ENCODE measurements around the gene CCL26. TPM values are rescaled to one million over a fixed set of nuclear protein-coding genes. Genes with fewer than 3 reads are reported as not detected.

Gene CCL26
- total and polyA plus RNA-seq, 2 donors (not counting 3 experiments of a cell fraction or from before 2014, with no cell fraction given) = not detected

DNA sequence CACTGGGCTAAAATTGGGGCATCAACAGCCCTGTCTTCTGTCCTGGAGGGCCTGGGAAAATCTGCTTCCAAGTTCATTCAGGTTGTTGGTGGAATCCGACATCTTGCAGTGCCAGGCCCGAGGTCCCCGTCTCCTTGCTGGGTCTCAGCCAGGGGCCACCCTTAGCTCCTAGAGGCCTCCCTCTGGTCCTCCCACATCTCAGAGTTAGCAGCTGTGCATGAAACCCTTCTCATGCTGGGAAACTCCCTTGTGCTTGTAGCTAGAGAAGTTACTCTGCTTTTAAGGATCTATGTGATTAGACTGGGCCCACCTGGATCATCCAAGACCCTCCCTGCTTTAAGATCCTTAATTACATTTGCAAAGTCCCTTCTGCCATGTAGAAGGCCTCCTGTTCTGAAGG lies 48.6 kb downstream of the CCL26 start:
- FAIRE-seq = no peak
- no peaks in the 10 kb centered on the region for H3K4me1 ChIP-seq (ENCODE audit: control insufficient read depth, extremely low read depth, insufficient read depth, low read length)

More for the DNA sequence above, 48.6 kb downstream of the CCL26 start:
- dilution Hi-C loops (cut with MboI; ENCODE audit: extremely low pct_ligation_motif_present, low sequenced_read_pairs) (no loop called here), intact Hi-C loops (cut with micrococcal nuclease) (no loop called here)
- no TSS peak for BruUV-seq (replicated peaks)
- TF ChIP-seq, protein P1, sequence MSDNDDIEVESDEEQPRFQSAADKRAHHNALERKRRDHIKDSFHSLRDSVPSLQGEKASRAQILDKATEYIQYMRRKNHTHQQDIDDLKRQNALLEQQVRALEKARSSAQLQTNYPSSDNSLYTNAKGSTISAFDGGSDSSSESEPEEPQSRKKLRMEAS (IDR thresholded peaks at IDR 0.05; ENCODE audit: insufficient read depth, insufficient read length) = no peak
- TF ChIP-seq, protein P2, sequence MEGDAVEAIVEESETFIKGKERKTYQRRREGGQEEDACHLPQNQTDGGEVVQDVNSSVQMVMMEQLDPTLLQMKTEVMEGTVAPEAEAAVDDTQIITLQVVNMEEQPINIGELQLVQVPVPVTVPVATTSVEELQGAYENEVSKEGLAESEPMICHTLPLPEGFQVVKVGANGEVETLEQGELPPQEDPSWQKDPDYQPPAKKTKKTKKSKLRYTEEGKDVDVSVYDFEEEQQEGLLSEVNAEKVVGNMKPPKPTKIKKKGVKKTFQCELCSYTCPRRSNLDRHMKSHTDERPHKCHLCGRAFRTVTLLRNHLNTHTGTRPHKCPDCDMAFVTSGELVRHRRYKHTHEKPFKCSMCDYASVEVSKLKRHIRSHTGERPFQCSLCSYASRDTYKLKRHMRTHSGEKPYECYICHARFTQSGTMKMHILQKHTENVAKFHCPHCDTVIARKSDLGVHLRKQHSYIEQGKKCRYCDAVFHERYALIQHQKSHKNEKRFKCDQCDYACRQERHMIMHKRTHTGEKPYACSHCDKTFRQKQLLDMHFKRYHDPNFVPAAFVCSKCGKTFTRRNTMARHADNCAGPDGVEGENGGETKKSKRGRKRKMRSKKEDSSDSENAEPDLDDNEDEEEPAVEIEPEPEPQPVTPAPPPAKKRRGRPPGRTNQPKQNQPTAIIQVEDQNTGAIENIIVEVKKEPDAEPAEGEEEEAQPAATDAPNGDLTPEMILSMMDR (IDR thresholded peaks at IDR 0.05; ENCODE audit: extremely low read depth in 1 of 2, insufficient read depth in 1 of 2, low read depth in 1 of 2, low read length in 2 of 2) = no peak
- no peak for TF ChIP-seq POLR2AphosphoS5 (IDR thresholded peaks at IDR 0.05; ENCODE audit: insufficient read depth, low read depth, low read length)
- no peak for TF ChIP-seq EZH2 (IDR thresholded peaks at IDR 0.05; ENCODE audit: borderline replicate concordance, low read depth, low read length, severe bottlenecking)
- TF ChIP-seq GATA2 (IDR thresholded peaks at IDR 0.05; ENCODE audit: insufficient read depth, insufficient read length, low read depth, low read length) = no peak
- TF ChIP-seq MYC (IDR thresholded peaks at IDR 0.05; ENCODE audit: low read depth, low read length) = no peak
- no peak for TF ChIP-seq JUN (IDR thresholded peaks at IDR 0.05; ENCODE audit: borderline replicate concordance, insufficient read depth, insufficient read length, low read depth)
- no peak for TF ChIP-seq POLR2A (IDR thresholded peaks at IDR 0.05; ENCODE audit: low read depth, low read length)
- TF ChIP-seq FOS (IDR thresholded peaks at IDR 0.05; ENCODE audit: borderline replicate concordance, insufficient read depth, low read length) = no peak
- DNase-seq (ENCODE audit: low read depth, low spot score) = no peak
- Histone ChIP-seq H3K9me1 (replicated peaks; ENCODE audit: control insufficient read depth, extremely low read depth, insufficient read depth, low read length) (no peaks in the 10 kb centered on the region), H3K4me3 (replicated peaks in 1 of 3; ENCODE audit: insufficient read depth in 1 of 3, low read depth in 1 of 3, low read length in 3 of 3) (no peak overlapping the region), H3K36me3 (ENCODE audit: control insufficient read depth in 2 of 2, extremely low read depth in 1 of 2, insufficient read depth in 2 of 2, low read length in 2 of 2) (no peaks in the 10 kb centered on the region), H3K27me3 (ENCODE audit: control insufficient read depth in 2 of 2, insufficient read depth in 2 of 2, low read length in 2 of 2) (no peaks in the 10 kb centered on the region), H3K9me3 (replicated peaks; ENCODE audit: control insufficient read depth, insufficient read depth, low read length) (no peaks in the 10 kb centered on the region), H3K4me2 (ENCODE audit: insufficient read depth, low read length) (no peak overlapping the region), H4K20me1 (replicated peaks; ENCODE audit: control insufficient read depth, extremely low read depth, insufficient read depth, low read length) (no peaks in the 10 kb centered on the region), H3K9ac (replicated peaks; ENCODE audit: extremely low read depth, insufficient read depth, low read length) (no peak overlapping the region), H3K27ac (ENCODE audit: insufficient read depth, low read depth, low read length) (no peak overlapping the region), H2AFZ (ENCODE audit: low read depth, low read length) (no peak overlapping the region), H3K79me2 (ENCODE audit: control insufficient read depth, insufficient read depth, low read length) (no peaks in the 10 kb centered on the region)
- ChIA-PET CTCF (interaction anchor here (1.6 kb wide), 1 partner anchor 34 kb away, joined by 5 read pairs; no protein-coding TSS in a partner anchor), POLR2A (no interaction called here)

Measured in endothelial cell of umbilical vein (primary cell).